GM19438 (cell line): Measurements from ENCODE around the gene SREBF1.

Experiments
- ATAC-seq: cut with Tn5 transposase; IDR thresholded peaks from one replicate; pipeline ENCODE4 v1.9.1; 2021; ENCODE audit warnings: low read depth; ENCODE audit not compliant: unreplicated experiment

The SREBF1 gene

DNA sequence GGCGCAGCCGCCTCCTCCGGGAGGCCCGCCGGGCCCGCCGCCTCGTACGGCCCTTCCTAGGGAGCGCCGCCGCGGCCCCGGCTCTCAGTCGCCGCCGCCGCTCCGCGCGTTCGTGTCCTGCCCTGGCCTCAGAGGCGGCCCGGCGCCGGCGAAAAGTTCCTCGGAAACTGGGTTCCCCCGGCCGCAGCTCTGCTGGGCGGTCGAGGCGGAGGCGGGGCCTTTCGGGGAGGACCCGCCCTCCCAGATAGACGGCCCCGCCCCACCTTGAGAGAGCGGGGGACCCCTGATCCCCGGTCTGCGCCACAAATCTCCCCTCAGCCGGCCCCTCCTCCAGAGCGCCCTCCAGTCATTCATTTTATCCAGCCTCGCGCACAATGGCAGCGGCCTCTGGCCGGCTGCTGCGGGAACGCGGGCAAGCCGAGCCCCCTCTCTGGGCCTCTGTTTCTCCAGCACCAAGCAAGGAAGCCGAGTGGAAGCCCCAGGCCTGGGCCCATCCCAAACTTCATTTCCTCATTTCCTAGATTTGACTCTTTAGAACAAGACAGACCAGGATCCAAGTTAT, at the start of gene SREBF1:
TSS of gene SREBF1 (minus strand) at position 169 of the 562 bp plus-strand sequence. CDS start 169 bp downstream, outside the sequence.
- peak; percentile 35 for ATAC-seq

DNA sequence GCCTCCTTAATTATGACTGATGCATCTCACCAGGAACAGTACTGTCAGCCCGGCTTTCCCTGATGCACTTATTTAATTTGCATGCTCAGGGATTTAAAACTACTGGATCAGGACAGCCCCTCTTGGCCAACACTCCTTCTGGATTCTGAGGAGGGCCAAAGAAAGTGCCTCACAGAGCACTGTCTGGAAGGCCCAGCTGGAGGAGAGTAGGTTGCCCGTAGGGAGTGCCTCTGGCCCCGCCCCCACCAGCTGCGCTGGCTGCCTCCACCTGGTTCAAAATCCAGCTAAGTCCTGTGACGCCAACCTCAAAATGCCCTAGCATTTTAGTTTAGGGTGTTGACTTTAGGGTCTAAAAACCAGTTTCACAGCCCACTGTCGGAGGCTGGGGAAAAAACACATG, 49.4 kb upstream of the SREBF1 start:
- no peak for ATAC-seq

DNA sequence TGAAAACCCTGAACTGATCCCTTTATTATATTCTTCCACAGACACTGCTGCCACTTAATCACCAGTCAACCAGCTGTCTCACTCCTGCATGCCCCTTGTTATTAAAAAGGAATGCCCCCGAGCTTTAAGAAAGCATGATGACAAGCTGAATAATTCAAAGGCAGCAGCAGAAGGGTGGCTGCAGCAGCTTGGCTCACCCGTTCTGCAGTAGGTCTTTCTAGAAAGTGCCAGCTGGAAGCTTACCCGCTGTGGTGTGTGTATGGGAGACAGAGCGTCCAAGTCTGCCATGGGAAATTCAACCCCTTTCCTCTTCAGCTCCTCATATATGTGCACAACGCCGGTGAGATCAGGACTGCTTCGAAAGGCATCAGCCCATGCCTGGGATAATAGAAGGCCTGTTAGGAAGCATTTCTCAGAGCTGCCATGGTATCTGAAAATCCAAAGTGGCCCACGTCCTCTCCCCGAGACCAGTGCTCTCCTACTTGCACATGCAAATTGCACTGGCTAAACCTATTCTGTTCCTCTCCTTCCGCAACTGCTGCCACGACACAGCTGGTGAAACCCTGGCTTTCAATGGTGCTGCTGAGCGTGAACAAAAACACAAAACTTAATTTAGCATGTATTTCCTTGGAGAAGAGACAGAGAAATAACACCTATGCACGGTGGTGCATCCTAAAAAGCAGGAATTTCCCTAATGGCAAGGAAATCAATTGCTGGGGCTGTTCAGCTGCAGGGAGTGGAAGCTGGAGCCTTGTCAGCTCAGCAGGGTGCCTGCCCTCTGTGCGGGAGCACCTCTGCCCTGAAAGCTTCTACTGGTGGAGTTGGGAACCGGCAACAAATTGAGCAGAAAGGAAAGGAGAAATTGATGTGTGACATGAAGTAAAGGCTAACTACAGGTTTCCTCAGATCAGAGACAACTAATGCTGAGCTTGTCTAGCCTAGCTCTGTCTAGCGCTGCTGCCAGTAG, 47.9 kb upstream of the SREBF1 start:
- ATAC-seq = no peak

DNA sequence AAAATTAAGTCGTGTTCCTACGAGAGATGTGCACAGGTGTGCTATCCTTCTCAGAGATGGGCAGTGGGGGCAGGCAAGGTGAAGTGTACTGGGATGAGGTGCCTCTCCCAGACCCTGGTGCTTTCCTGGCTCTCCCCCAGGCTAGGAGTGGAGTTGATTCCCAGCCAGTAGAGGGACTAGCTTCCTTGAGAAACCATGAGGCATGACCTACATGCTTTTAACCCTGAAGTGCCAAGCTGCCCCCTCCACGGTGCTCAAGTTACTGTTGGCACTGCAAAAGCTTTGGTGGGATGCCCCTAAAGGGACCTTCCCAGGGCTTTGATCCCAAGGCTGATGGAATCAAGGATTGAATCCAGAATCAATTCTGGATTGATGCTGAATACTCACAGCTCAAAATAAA, 47.0 kb upstream of the SREBF1 start:
- ATAC-seq = no peak

DNA sequence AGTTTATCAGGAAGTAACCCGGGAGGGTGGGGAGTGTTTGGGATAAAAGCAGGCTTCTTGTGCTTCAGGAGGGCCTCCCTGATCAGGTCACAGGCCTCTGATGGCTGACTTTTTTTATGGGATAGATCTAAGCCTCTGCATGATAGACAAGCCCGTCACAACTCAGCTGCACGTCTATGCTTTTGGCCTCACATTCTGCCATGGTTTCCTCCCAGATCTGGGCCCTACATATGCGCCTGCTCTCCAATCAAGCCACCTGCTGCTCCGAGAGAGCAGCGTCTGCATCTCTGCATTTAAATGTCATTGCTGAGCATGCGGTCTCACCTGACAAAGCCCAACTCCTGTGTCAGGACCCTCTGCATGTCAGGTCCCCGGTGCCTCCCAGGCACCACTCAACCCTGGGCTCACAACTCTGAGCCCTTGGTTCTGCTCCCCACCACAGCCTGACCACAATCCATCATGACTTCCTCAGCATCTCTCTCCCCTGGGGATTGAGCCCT, 45.3 kb upstream of the SREBF1 start:
- ATAC-seq = no peak

DNA sequence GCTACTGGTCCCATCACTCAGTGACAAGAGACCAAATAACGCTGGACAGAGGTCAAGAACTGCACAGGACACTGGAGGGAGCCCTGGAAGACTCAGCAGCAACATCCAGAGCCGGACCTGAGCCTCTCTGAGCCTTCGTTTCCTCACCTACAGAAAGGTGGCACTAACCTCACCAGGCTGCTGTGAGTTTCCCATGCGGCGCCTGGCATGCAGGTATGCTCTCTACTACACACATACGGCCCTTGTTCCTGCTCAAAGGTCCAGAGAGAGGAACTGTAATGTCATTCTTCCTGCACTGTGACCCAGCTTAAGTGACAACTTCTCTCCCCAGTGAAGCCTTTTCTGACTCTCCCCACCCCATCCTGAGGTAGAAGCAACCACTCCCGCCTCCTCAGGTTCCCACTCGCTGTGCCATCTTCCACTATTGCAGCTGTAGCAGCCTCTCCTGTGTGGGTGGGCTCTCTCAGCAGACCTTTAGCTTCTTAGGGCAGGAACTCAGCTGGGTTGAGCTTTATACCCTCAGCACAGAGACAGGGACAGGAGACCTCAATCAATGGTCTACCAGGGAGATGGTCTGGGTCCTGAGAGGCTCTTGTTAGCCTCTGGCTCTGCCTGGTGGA, 43.9 kb upstream of the SREBF1 start:
- no peak for ATAC-seq

DNA sequence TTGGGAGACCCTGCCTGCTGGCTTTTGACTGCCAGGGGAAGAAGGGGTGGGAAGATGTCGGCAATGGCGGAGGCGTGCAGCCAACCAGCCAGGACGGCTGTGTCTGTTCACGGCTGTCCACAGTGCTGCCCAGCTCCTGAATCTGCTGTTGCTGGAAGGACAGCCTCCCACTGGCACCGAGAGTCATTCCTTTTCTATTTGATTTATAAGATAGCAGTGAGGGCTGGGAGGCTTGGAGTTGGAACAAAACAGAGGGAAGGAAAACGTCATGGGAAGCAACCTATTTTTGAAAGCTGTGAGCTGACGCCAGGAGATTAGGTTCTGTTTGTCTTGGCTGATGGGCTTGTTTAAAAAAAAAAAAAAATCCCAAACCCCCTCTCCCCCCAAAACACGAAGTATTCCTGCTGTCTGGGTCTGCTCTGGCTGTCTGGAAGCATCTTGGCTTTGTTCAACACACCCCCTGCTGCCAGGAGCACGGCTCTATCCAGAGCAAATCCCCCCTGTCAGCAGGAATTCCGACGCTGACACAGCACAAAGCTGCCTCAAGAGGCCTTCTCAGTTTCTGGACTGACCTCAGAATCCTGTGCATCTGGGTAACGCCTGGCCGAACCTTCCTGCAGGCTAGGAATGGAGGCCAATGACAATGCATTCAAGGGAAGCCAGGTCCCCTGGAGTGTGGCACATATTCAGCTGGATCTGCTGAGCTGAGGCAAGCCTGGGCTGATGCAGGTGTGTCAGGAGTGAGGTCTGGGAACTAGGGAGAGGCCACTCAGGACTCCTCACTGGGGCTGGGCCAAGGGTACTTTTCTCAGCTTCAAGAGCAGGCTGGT, 41.0 kb upstream of the SREBF1 start:
- ATAC-seq = no peak

DNA sequence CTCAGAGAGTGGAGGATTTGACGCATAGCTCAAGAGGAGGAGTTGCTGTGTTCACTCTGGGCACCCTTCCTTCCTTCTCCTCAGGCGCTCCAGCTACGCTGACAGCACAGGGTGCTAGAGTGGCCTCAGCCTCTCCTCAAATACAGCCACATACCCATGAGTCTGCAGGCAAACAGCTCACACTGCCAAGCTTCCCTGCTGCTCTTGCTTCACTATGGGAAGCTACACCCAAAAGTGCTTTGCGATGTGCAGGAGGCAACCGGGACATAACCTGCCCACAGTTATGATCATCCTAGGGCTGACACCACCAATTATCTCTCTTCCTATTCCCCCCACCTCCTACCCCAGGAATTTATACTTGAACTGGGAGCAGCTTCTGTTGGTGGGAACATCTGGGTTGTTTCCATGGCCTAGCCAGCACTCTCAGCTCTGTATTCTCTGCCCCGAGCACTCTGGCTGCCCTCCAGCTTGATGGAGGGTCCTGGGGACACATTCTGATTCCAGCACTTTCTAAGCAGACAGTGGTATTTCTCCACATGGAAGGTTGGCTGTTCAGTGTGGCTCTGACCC, 40.3 kb upstream of the SREBF1 start:
- ATAC-seq = no peak

DNA sequence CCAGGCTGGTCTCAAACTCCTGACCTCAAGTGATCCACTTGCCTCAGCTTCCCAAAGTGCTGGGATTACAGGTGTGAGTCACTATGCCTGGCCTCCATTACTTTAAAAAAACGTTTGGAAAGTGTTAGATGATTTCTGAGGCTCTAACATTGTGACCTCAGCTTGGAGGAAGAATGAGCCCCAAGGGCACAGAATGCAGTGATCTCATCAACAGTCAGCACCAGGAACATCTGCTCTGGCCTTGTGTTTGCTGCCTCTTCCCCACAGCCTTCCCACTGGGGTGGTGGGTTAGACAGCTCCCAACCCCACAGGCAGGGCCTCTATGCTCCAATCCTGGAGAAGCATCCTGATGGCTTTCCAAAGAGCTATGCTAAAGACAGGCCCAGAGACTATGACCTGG, 37.7 kb upstream of the SREBF1 start:
- no peak for ATAC-seq

DNA sequence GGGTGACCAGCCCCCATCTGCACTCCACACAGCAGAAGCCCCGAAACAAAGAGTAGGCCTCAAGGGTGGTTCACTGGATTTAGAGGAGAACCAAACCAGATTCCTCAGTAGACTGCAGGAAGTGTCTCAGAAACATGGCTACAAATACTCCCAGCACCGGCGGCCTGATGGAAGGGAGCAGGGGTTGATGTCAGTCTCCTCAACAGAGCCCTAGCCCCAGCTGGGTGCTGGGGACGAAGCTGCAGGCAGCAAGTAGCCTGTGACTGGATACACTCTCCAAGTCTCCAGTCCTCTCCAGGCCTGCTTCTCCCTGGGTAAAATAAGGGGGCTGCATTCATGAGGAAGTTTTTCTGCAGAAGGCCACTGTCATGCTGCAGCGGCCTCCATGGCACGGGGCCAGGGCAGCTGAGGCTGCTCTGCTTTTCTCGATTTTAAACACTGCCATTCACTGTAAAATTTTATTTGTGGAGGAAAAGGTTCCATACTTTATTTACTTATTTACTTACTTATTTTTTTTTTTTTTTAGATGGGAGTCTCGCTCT, 36.7 kb upstream of the SREBF1 start:
- no peak for ATAC-seq

DNA sequence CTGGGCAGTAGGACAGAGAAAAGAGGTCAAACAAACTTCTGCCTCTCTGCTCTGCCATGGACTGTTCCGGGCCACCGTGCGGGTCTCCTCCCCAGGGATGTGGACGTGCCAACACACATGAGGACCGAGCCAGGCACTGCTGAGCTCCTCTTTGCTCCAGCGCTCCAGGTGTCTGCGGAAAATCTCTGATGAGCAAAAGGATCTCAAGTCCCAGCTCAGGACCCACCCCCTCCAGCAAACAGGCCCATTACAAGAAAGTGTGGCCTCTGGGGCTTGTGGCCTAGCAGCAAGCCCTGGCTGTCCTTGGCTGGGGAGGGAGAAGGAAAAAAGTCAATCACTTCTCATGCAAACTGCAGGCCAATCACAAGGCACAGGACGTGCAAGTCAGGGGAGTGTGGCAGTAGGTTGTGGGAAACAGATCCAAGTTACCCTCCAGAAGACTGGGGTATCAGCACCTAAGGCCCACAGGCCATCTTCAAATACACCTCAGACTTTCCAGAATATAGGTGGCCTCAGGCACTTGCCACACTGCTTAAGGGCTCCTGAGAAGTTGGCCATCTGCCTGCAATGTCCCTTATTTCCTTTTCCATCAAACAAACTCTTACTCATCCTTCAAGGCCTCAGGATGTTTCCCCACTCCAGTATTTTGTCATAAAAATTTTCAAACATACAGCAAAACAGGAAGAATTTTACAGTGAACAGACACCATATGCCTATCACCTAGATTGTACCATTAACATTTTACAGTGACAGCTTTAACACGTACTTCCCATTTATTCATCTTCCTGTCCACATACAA, 36.0 kb upstream of the SREBF1 start:
- ATAC-seq = no peak

DNA sequence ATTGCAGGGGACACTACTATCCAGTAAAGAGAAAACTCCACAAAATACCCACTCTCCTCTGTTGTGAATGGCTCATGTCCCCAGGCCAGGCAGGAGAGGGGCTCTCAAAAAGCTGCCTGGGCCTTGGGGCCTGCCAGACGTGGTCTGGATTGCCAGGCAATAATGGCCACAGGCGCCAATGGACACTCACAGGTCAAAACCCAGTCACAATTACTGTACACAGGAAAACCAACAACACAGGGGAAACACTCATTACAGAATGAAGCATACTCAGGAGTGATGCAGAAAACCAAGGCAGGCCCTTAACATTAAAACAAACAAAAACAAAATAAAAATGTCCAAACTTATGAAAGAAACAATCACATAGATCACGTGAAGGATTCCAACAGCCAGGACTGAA, 35.1 kb upstream of the SREBF1 start:
- no peak for ATAC-seq

DNA sequence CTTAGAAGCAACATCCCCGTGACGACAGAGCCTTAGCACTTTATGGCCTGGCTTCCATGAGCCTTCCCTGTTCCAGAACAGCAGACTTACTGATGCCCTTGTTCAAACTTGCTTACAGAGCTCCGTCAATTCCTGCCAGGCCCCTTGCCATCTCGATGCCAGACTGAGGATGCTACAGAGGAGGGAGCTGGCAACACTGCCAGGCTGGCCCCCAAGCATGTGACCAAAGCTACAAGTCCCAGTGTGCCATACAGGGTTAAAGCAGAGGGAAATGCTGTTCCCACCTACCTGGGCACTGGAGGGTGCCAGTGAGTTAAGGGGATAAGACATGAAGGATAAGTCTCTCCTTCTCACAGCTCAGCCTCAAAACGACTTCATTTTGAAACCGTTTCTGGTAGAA, 33.5 kb upstream of the SREBF1 start:
- no peak for ATAC-seq

DNA sequence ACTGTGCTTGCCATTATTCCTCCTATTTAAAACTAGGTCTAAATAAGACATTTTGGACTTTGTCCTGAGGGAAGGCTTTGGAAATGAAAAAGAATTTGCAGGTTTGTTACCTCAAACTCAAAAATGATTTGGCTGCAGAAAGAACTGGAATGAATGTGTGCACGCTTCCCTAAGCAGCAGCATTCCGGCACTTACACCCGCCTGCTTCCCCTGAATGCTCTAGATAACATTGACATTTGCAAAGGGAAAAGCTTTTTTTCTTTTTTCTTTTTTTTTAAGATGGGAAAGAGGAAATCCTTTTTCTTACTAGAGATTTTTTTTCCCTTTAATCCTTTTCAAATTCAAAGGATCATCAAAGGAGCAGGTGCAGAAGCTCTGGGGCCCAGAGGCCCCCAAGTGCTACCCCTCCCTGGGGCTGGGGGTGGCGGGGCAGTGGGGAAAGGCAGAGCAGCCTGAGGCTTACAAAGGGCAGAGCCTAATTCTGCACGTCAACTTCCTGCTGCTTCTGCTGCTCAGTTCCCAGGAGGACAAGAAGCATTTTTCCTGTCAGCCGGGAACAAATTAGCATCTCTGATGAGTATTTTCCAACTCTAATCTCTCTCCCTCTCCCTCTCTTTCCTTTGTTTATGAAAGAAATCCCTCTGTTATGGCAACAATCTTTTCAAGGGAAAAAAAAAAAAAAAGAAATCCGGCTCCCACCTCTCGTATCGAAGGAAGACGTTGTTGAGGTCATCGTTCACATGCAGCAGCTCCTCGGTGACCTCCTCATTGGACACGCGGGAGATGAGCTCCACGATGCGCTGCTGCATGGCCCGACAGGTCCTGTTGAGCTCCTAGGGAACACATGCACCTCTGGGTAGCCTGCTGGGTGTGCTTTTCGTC, 32.1 kb upstream of the SREBF1 start:
- ATAC-seq = no peak

DNA sequence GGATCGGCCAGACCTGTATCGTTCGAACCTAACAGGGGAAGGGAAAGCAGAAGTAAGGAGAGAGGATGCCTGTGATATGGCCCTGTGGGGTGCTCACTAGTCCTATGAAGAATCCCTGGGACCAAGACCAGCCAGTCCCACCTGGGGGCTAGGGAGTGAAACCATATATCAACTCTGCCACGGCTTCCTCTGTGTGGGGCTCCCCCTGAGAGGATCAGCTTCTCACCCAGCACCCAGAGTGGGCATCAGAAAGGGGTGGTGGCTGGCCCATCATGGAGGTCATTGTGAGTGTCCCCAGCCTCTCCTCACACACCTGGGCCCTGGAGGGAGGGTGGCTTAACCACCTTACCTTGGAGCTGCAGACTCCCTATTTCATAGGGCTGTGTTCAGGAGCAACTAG, 30.1 kb upstream of the SREBF1 start:
- no peak for ATAC-seq

DNA sequence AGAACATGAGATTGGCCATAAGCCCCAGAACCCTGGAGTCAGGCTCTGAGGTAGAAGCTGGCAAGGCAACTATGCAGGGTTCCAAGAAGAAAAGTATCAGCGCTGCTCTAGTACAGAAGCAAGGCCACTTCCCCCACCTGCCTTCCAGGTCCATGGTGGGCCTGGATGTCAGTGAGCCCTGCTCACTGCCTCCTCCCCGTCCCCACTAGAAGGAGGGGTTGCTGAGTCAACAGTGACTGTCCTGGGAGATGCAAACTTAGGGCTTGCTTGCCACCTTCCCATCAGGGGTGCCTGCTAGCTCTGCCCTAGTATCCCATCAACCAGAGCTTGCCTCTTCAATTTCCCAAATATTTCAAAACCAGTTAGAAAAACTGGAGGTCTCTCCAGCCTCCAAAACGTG, 29.6 kb upstream of the SREBF1 start:
- ATAC-seq = no peak

DNA sequence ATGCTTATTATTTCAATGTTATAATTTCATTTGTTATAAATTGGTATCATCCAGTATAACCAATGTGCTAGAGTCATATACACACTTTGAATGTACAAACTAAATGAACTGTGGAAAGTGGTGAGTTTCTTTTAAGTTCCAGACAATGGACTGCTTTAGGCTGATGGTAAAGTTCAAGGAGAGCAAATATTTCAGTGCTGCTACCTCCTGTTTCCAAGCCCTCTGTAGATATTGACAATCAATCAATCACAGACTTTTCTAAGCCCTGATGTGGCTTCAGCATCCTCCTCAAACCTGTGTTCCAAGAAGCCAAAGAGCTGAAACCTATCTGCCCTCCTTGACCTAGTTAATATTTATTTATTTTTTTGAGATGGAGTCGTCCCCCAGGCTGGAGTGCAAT, 28.2 kb upstream of the SREBF1 start:
- no peak for ATAC-seq

DNA sequence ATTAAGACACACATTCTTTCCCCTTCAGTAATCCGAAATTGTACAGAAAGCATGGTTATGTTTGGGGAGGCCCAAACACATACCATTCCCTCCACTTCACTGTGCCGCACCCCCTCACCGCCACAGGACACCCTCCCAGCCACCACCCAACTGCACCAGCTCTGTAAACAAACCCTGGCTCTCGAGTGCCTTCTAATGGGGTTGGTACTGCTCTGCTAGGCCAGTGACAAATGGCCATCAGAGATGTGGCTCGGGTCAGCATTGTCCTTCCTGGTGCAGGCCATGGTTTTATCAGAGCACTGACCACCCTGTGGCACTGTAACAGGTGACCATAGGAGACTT, 24.0 kb upstream of the SREBF1 start:
- ATAC-seq = no peak
